Nephron (organoid): ENCODE measurements around the gene ATG14.
A peak's percentile ranks its signal among the peaks of the same experiment; 100 is the strongest.

Source experiments
- H3K27ac Mint-ChIP-seq, 3 experiments: 2 replicates each; pipeline ENCODE4 v1.8.0; 2020; ENCODE audit warnings: mixed read lengths in 3 of 3, mild to moderate bottlenecking in 2 of 3, moderate library complexity in 1 of 3
- H3K27me3 Mint-ChIP-seq: 2 replicates; pipeline ENCODE4 v1.8.0; 2021; ENCODE audit warnings: low read depth, mild to moderate bottlenecking, moderate library complexity, mixed read lengths
- H3K36me3 Mint-ChIP-seq: 2 replicates; pipeline ENCODE4 v1.8.0; 2020; ENCODE audit warnings: low read depth, mixed read lengths
- H3K4me1 Mint-ChIP-seq: 2 replicates; pipeline ENCODE4 v1.8.0; 2020; ENCODE audit warnings: mixed read lengths
- H3K4me3 Mint-ChIP-seq, 3 experiments: 2 replicates each; pipeline ENCODE4 v1.8.0; 2020; ENCODE audit warnings: mild to moderate bottlenecking in 3 of 3, mixed read lengths in 3 of 3, moderate library complexity in 2 of 3
- H3K9me3 Mint-ChIP-seq: 2 replicates; pipeline ENCODE4 v1.8.0; 2020; ENCODE audit warnings: mixed read lengths
- TF ChIP-seq, protein P1 (sequence below), 3 experiments: fragments of 200-600 bp; sonication (generic); IDR thresholded peaks; one replicate each; pipeline ENCODE4 v1.5.0; 2021; ENCODE audit warnings: antibody characterized with exemption in 3 of 3; ENCODE audit not compliant: unreplicated experiment in 3 of 3

Gene ATG14

DNA sequence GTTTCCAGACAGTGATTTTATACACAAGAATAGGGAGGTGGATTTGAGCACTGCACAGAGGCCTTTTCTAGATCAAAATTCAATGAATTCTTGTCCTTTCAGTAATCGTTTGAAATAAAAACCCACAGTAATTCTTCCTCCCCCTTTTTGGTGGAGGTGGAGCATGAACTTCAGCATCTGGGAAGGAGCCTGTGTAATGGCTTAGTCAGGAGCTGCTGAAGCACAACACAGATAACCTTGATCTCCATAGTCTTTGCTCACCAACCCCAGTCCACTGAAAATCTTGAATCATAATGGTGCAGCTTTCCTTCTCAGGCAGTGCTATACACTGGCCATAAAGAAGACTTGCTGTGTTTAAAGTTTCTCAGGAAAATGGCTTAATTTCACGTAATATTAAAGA lies 35.2 kb upstream of the ATG14 start:
- TF ChIP-seq, protein P1, sequence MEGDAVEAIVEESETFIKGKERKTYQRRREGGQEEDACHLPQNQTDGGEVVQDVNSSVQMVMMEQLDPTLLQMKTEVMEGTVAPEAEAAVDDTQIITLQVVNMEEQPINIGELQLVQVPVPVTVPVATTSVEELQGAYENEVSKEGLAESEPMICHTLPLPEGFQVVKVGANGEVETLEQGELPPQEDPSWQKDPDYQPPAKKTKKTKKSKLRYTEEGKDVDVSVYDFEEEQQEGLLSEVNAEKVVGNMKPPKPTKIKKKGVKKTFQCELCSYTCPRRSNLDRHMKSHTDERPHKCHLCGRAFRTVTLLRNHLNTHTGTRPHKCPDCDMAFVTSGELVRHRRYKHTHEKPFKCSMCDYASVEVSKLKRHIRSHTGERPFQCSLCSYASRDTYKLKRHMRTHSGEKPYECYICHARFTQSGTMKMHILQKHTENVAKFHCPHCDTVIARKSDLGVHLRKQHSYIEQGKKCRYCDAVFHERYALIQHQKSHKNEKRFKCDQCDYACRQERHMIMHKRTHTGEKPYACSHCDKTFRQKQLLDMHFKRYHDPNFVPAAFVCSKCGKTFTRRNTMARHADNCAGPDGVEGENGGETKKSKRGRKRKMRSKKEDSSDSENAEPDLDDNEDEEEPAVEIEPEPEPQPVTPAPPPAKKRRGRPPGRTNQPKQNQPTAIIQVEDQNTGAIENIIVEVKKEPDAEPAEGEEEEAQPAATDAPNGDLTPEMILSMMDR (IDR thresholded peaks at IDR 0.05; ENCODE audit: unreplicated experiment in 3 of 3), result no peak
- Mint-ChIP-seq H3K4me1 (peaks cover 39% of the 10 kb centered on the region), H3K27me3 (peaks cover 4% of the 10 kb centered on the region), H3K9me3 (no peaks in the 10 kb centered on the region), H3K36me3 (no peaks in the 10 kb centered on the region), H3K4me3 (no peak overlapping the region), H3K27ac (no peak overlapping the region)

DNA sequence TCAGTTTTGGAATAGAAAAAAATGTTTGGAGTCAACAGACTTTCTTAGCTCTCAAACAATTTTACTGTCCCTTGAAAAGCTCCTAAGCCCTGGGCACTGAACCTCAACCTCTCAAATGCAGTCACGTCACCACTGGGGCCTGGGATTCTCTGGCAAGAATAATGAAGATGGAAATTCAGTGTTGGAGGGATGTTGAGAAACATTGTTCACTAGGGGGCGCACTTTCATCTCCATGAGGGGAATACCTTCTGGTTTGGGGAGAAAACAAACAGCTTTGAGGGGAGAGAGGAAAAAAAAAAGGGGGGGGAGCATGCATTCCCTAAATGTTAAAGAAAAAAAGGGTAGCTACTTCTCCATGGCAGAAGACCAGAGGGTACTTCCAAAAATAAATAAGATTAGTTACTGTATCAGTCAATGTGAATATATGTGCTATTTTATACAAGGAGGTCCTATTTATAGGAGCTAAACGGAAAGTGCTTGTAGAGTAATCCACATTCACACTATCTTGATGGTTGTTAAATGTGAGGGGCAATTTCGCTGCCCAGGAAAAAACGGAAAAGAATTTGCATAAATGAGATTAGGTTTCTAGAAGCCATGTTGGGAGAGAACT lies 34.6 kb upstream of the ATG14 start:
- H3K27me3 Mint-ChIP-seq, result peaks cover 4% of the 10 kb centered on the region
- H3K27ac Mint-ChIP-seq, result no peak overlapping the region

DNA sequence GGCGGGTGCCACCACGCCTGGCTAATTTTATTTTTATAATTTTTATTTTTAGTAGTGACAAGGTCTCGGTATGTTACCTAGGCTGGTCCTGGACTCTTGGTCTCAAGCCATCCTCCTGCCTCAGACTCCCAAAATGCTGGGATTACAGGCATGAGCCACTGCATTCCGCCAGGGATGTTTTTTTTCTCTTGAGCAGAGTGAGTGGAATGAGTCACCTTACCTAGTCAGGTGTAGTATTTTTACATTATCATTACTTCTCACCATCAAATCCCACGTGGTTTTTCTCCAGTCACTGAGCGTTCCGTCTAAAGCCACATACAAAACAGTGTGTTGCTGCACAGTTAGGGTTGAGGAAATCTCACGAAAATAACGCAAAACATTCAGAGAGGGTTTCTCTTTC lies 29.7 kb upstream of the ATG14 start:
- TF ChIP-seq, protein P1 (IDR thresholded peaks at IDR 0.05; ENCODE audit: unreplicated experiment in 3 of 3), result no peak
- H3K27me3 Mint-ChIP-seq, result peaks cover 17% of the 10 kb centered on the region
- no peak overlapping the region for H3K27ac Mint-ChIP-seq
- no peaks in the 10 kb centered on the region for H3K9me3 Mint-ChIP-seq
- no peaks in the 10 kb centered on the region for H3K36me3 Mint-ChIP-seq
- peaks cover 4% of the 10 kb centered on the region for H3K4me1 Mint-ChIP-seq
- H3K4me3 Mint-ChIP-seq, result no peak overlapping the region

More for the DNA sequence above, 34.6 kb upstream of the ATG14 start:
- H3K4me1 Mint-ChIP-seq, result peaks cover 36% of the 10 kb centered on the region
- H3K36me3 Mint-ChIP-seq, result no peaks in the 10 kb centered on the region
- no peak overlapping the region for H3K4me3 Mint-ChIP-seq
- TF ChIP-seq, protein P1 (IDR thresholded peaks at IDR 0.05; ENCODE audit: unreplicated experiment in 3 of 3), result peak; percentile 57 to 77 (median 67)
- no peaks in the 10 kb centered on the region for H3K9me3 Mint-ChIP-seq

DNA sequence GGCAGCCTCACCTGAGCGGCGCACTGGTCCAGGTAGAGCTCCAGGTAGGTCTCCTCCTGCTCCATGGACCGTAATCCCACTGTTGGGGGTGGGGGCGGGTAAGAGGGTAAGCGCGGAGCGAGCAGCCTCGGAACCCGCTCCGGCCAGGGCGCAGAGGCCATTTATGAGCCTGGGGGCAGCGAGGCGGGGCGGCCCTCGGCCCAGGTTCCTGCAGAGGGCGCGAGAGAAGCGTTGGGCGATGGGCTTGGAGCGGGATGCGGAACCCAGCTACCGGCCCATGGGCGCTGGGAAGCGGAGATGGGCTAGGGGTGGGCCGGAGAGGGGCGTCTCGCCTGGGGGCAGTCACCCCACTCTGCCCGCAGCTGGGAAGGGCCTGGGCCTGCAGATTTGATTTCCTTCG lies 28.8 kb upstream of the ATG14 start, which contains the start of gene TBPL2:
Gene TBPL2, minus strand, starts transcription at position 232 of the 400 bp plus-strand sequence. Its CDS starts 167 bp downstream, at position 65.
- no peak within 1 kb of the TSS for H3K27ac Mint-ChIP-seq
- H3K27me3 Mint-ChIP-seq, result peaks cover 17% of the 10 kb centered on the region
- no peaks in the 10 kb centered on the region for H3K9me3 Mint-ChIP-seq
- TF ChIP-seq, protein P1 (IDR thresholded peaks at IDR 0.05; ENCODE audit: unreplicated experiment in 3 of 3), result no peak
- no peak within 1 kb of the TSS for H3K4me3 Mint-ChIP-seq
- no peaks in the 10 kb centered on the region for H3K4me1 Mint-ChIP-seq
- no peaks in the 10 kb centered on the region for H3K36me3 Mint-ChIP-seq

DNA sequence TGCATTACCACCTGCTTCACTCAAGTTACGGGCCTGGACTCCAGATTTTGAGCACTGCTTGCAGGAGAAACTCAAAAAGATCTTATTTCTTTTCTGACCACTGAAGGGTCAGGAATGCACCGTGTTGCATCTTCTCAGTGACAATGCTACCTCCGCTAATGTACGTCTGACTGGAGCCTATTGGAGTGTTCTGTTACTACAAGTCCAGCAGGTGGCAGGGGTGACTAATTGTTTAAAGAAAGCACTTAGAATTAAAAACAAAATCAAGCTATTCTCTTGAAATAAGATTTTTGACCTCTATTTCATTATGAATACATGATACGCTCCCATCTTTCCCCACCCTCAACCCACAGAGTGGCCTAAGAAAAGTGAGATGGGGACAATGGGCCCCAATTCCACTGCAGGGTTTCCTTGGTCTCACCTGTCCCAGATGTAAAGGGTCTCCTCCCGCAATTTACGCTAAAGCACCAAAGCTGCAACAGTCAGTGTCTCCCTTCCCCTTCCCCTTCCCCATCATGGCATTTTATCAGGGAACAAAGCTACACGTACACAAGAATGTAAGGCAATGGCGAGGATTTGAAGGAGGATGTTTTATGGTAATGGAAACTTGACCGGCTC lies 26.5 kb upstream of the ATG14 start:
- H3K36me3 Mint-ChIP-seq, result no peaks in the 10 kb centered on the region
- H3K27me3 Mint-ChIP-seq, result peaks cover 22% of the 10 kb centered on the region
- no peak overlapping the region for H3K27ac Mint-ChIP-seq
- TF ChIP-seq, protein P1 (IDR thresholded peaks at IDR 0.05; ENCODE audit: unreplicated experiment in 3 of 3), result peak; percentile 58 to 64 (median 64)
- H3K4me3 Mint-ChIP-seq, result no peak overlapping the region
- H3K9me3 Mint-ChIP-seq, result no peaks in the 10 kb centered on the region
- no peaks in the 10 kb centered on the region for H3K4me1 Mint-ChIP-seq

DNA sequence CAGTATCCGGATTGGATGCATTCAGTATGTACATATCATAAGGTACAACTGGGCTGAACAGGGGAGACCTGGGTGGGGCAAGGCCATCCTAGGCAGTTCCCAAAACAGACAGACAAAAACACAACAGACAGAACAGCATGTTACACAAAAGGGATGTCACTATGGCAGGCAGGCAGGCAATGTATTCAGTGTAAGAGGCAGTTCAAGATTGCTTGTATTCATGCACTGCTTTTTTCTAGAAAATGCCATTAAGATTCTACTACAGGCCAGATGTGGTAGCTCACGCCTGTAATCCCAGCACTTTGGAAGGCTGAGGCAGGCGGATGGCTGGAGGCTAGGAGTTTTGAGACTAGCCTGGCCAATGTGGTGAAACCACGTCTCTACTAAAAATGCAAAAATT lies 25.3 kb upstream of the ATG14 start:
- H3K9me3 Mint-ChIP-seq, result no peaks in the 10 kb centered on the region
- TF ChIP-seq, protein P1 (IDR thresholded peaks at IDR 0.05; ENCODE audit: unreplicated experiment in 3 of 3), result no peak
- peaks cover 18% of the 10 kb centered on the region for H3K27me3 Mint-ChIP-seq
- H3K36me3 Mint-ChIP-seq, result no peaks in the 10 kb centered on the region
- no peak overlapping the region for H3K27ac Mint-ChIP-seq
- H3K4me1 Mint-ChIP-seq, result no peaks in the 10 kb centered on the region
- no peak overlapping the region for H3K4me3 Mint-ChIP-seq
